Stimulated activated CD8-positive, alpha-beta memory T cell treated with anti-CD3 and anti-CD28 coated beads, Interleukin-12 subunit alpha, Interleukin-12 subunit beta, amount 100 ng/mL, for 1 hour (primary cell): ENCODE data around the gene PDIK1L.

Source experiments
- DNase-seq: peaks from one replicate; pipeline ENCODE4 v3.0.0-alpha.2; 2020; ENCODE audit warnings: low read depth

The PDIK1L gene

DNA sequence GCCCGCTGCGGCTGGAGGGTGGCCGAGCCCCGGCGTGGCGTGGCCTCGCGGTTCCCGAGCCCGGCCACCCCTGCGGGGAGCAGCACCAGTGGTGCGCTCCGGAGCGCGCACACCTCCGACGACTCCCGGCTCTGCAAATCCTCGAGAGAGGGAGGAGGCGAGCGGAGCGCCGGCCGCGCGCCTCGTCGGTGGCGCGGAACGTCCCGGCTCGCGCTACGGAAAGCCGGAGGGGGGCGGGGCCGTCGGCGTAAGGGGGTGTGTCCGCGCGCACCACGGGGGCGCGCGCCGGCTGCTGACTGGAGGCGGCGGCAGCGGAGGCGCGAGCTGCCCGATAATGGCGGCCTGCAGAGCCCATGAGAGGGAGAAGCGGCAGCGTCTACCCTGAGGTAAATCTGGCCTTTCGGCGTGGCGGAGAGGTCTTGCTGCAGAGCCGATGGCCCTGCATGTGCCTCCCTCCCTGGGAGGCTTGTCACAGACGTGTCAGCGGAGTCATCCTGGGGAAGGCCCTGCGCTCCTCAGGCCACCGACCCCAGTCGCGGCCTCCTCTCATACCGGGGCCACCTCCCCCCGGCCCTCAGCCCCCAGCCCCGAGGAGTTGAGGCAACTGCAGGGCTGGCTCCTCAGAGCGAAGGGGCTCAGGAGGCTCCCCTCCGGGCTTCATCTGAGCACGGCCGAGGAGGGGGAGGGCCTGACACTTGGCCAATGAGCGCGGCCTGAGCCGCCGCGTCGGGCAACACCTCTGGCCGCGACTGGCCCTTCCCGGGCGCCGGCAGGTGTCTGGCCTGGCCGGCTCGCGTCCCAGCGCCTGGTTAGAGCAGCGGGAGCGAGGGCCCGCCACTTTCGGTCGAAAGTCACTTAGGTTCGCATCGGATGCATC, at the start of gene PDIK1L:
Gene PDIK1L (plus strand): TSS at position 295 of the 877 bp plus-strand sequence. CDS start 2,485 bp downstream, outside the sequence.
- peak; percentile 89 for DNase-seq

DNA sequence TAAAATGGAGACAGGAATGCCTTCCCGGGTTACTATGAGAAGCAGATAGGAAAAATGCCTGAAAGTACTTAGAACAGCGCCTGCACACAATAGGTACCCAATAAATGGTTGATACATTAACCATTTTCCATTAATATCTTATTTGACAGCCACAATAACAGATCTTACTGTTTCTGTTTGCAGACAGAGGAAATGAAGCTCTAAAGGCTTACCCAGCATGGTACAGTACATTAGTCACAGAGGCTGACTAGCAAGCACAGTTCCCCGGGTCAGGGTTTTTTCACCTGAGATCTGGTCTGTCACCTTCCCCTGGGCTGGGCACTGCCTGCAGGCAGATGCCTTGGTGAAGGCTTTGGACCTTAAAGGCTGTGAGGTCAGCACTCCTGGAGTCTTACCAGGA, 47.1 kb upstream of the PDIK1L start:
- no peak for DNase-seq

DNA sequence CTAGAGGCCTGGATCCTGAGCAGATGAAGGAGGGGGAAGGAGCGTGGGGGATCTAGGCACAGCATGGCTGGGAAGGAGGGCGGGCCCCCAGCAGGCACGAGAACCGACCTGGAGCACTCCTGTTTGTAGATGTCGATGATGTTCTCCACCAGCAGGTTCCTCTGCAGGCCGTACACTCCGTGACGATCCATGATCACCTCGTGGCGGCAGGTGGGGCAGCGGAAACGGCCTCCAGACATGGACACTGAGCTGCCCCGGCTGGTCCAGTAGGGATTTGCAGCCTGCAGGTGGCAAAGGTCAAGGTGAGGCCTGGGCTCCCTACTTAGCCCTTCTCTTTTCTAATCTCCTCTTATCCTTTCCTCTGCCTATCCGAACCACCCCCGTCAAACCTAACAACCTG, 45.5 kb upstream of the PDIK1L start:
- no peak for DNase-seq

DNA sequence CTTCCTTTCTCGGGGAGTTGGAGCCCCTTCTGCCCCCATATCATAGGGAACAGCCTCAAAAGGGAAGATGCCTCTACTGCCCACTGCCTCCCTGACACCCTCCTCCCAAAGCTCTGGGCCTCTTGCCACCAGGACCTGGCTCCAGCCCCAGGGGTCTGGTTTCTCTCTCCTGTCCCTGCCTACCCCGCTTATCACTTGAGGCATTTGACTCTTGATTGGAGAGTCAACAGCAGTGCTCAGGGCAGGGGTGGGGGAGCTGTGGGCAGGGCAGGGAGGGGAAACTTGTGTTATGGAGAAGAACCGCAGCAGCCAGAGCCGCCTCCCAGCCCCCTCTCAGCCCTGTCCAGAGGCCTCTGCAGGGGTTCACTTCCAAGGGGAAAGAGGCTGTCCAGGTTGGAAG, 44.8 kb upstream of the PDIK1L start:
- no peak for DNase-seq

DNA sequence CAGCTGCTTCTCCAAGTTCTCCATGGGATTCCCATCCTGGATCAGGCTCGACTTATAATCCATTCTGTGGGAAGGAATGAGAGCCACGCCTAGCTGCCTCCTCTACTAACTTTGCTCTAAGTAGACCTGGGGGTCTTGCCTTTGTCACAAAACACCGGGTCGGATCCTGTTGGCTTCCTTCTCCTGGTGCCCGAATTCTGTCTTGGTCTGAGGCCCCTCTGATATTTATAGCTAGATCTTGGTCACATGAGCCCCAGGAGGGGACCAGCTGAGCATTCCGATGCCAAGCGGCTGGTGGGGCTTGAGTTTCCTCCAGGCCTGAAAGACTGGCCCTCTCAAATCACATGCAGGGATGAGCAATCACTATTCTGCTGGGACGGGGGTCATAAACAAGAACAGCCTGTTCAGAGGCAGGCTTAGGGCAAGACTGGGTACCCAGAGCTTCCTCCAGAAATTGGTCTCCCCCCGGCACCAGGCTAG, 44.2 kb upstream of the PDIK1L start, which contains the start of gene TRIM63:
Gene TRIM63 (minus strand): TSS at position 199 of the 480 bp plus-strand sequence. CDS start 136 bp downstream, at position 63.
- no peak for DNase-seq

DNA sequence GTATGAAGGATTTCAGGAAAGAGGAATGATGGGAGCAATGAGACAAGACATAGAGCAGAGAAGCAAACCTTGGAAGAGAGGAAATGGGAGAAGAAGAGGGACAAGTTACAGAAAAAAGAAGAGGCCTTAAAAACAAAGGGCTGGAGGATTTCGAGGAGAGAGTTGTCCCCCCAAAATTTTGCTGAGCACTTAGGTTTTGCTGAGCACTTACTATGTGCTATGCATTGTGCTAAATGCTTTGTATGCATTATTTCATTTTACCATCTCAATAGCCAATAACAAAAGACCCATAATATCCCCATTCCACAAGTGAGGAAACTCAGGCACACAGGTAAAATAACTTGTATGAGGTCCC, 41.7 kb upstream of the PDIK1L start:
- no peak for DNase-seq

DNA sequence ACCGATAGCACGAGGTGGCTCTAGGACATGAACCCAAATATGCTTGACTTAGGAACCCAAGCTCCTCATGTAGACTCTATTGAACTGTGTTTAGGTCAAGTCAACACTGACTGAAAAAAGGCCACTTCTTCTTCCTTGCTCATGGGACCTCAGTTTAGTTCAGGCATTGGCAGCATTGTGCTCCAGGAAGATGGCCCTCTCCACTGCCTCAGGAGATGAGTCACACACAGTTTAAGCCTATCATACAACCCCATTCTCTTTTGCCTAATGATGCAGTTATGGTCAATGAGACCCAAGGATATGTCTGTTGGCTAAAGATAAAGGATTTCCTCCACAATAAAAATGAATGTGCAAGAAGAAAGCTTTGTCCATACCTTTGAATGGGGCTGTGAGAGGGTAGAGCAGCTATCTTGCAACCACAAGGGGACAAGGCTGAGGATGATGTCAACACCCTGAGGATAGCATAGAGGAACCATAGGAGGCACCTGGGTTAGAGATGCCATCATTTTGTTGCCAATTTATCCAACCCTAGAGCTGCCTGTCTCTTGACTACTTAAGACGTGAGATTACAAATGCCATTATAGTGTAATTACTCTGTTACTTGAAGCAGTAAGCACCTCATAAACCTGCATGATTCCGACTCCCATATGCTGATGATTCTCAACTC, 41.2 kb upstream of the PDIK1L start:
- DNase-seq = no peak

DNA sequence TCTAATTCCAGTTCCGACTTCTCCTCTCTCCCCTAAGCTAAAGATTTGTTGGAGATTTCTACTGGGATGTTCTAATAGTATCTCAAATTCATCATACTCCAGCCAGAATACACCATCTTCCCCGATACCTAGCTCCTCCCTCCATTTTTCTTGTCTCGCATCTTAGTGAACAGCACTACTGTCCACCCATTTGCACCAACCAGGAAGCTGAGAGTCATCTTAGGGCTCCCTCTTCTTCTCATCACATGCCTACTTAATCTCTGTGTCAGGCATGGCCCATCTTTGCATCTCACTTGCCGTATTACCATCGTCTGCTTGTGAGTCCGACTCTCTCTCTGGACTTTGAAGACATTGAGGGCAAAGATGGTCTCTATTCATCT, 40.7 kb upstream of the PDIK1L start:
- no peak for DNase-seq

DNA sequence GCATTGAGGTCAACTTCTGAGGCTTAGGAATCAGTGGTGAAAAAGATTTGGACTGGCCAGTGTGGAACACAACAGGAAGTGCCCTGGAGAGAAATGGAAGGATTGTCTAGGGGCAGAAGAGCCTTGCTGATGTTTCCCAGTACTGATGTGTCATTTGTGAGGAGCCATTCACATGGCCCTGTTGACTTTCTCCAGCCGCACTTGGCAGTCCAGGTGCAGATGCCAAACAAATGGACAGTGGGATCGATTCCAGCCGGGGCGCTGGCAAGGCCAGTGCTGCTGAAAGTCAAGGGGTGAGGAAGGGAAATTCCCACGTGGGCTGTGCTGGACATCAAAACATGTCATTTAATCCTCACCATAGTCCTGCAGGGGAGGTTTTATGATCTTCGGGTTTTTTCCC, 39.3 kb upstream of the PDIK1L start:
- DNase-seq = no peak

DNA sequence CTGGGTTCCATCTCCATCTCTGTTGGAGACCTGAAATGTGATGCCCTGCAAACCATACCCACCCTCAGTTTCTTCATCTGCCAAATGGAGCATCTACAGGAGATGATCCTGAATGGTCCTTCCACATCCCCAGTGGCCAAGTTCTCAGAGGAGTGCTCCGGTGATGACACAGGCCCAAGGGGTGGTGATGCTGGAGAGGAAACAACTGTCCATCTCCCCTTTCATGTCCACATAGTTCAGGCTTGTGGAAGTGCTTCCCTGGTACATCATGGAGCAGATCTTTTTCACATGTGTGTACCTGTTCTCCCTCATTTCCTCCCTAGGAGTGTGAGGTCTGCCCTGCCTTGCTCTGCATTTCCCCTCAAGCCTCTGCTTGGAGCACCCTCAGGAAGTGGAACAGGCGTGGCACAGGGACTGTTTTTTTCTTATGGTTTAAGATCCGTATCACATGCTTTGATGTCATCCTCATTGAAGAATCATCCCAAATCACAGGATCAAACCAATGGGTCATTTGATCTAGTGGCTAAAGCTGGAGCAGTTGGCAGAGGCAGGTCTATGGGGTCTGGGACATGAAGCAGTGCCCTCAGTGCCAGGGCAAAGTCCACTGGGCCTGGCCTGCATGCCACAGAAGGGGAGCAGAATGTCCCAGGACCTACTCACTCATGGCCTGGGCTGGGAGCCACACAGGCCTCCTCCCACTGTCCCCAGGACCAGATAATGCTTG, 36.0 kb upstream of the PDIK1L start:
- DNase-seq = no peak

DNA sequence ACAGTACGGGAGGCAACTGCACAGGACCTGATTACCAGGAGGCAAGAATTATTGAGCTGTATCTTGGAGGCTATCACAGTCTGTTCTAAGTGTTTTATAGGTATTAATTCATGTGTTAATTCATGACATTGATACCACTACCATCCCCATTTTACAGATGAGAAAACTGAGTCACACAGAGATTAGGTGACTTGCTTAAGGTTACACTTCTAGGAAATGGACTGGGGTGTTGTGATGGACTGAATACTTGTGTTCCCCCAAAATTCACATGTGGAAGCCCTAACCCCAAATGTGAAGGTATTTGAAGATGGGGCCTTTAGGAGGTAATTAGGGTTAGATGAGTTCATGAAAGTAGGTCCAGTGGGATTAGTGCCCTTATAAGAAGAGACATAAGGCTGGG, 34.1 kb upstream of the PDIK1L start:
- no peak for DNase-seq

DNA sequence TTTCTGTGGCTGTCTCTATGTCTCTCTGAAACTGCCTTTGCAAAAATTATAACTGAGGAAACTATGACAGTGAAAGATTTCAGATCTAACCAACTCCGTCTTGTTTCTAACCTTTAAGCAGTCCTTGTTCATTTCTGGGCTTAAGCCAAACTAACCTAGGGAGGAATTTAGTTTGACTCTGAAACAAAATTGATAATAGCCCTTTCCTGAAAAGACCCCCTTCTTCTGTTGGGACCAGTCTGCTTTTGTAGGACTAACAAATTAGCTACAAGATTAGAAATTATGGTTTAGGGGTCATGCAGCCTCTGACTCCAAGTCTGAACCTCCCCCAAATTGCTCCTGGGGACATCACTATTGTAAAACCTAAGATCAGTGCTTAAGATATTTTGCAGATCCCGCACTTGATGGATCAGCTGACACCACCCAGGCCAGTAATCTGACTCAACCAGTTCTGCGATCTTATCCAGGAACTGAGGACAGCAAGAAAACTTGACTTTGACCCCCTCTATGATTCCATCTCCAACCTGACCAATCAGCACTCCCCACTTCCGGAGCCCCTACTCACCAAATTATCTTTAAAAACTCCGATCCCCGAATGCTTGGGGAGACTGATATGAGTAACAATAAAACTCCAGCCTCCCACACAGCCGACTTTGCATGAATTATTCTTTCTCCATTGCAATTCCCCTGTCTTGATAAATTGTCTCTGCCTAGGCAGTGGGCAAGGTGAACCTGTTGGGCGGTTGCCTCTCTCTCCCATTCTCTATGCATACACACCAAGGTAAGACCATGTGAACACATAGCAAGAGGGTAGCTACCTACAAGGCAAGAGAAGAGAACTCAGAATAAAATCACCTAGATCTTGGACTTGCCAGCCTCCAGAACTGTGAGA, 33.1 kb upstream of the PDIK1L start:
- DNase-seq = no peak

DNA sequence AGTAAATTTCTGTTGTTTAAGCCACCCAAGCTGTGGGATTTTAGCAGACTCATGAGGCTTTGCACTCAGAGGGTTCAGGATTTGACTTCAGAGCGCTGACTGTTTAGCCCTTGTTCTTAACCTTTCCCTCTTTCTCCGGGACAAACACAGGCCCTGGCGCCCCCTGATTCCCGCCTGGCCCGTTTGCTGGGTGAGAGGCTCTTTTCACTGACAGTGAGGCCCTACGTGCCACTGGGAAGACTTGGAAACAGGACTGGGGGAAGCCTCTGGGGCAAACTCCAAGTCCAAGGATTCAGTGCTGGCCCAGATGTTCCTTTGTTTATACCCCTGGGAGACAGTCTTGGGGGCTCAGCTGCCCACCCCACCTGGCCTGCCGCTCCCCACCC, 32.5 kb upstream of the PDIK1L start:
- DNase-seq = no peak

DNA sequence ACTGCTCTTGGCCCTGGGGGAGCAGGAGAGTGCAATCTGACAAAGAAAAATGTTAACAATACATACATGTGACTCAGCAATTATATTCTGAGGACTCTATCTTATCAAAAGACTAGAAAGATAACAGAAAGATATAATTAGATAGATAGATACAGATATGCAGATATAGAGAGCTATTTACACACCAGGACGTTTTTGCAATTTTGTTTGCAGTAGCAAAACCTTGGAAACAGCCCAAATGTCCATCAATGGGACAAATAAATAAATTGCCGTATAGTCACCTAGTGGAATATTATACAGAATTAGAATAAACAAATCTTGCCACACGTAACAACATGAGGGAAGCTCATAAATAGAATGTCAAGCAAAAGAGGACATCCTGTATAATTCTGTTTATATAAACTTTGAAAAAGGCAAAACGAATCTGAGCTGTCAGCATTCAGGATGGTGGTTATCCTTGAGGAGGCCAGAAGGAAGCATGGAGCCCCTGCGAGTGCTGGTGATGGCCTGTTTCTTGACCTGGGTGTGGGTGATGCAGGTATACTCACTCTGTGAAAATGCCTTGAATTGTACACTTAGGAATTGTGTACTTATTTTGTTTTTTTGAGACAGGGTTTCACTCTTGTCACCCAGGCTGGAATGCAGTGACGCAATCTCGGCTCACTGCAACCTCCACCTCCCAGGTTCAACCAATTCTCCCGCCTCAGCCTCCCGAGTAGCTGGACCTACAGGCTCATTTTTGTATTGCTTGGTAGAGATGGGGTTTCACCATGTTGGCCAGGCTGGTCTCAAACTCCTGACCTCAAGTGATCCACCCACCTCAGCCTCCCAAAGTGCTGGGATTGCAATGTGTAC, 31.4 kb upstream of the PDIK1L start:
- DNase-seq = no peak

DNA sequence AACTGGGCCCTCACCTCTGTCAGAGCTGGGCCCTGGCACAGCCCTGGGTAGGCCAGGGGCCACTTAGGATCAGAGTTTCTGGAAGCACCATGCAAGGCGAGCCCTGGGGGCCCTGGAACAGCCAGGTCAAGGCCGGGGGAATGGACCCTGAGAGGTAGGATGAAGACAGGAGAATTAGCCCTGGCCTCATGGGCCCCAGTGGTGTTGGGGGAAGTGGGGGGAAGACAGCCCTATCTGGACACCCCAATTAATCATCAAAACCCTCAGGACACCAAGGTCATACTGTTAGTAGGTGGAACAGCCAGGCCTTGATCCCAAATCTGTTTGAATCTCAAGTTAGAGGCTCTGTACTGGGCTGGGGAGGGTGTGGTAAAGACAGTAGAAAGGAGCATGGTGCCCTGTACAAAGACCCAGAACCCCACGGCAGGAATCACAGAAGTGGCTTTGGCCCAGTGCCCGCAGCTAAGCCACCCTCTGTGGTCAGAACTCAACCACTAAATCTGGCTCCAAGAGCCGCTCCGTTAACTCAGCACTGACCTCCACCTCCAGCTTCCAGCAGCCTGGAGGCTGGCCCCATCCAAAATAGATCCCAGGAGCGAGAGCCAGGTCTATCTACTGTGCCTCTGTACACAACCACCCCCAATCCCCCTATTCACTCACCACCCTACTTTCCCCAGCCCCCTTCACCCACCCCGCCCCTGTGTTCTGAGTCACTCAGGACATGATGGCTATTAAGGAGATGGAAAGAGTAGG, 30.2 kb upstream of the PDIK1L start:
- no peak for DNase-seq

DNA sequence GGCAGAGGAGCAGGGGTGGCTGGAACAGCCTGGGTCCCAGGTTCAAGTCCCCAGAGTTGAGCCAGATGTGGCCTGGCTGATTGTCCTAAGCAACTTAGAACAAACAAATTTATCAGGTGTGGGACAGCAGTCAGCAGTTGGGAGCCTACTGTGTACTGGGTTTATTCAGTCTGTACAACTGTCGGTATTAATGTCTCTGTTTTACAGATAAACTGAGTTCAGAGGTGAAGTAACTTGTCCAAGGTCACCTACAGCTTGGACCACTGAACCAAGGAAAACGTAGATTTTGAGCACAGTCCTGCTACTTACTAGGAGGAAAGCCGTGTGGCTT, 29.6 kb upstream of the PDIK1L start:
- DNase-seq = no peak

DNA sequence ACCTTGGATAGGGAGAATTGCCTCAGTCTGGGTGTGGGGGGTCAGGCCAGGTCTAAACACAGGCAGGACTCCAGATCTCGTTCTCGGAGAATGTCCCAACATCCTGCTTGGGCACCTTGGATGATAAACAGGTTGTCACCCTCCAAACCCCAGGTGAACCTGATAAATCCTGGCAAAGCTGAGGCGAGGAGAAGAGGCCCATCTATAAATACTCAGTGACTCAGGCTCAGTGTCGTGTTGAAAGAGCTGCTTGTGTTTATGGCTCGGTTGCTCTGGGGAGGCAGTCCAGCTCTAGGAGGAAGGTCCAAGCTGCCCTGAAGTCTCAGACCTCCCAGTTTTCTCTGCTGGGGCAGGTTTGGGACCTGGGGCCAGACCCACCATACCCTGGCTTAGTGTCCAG, 28.4 kb upstream of the PDIK1L start:
- no peak for DNase-seq

DNA sequence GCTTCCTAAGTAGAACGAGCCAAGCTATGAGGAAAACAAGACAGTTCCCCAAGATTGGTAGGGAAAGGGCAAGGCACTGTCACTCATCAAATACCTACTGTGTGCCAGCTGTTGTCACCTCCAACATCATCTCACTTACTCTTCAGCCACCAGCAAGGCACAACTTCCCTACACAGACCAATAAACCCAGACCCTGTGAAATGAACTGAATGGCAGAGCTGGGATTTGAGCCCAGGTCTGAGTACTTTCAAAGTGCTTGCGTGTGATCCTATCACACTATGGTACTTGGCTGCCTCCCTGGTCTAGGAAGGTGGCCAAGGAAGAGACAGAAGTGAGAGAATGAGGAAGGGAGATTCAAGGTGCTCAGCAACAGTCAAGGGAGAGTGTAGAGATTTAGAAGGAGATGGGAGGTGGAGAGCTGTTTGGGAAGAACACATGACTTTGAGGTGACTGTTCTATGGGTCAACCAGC, 27.5 kb upstream of the PDIK1L start:
- DNase-seq = no peak

DNA sequence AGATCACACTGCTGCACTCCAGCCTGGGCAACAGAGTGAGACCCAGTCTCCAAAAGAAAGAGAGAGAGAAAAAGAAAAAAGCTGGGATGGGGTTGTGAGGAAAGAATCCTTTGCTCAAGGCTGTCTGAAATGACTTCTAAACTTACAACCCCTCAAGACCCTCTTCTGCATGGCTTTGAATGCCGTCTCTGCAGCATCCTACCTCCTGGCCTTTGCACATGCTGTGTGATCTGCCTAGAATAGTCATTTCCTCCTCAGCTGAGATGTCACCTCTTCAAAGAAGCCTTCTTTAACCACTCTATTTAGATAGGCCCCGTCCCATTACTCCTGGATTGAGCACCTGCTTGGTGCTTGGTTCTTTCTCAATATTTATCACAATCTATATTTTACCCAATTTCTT, 26.8 kb upstream of the PDIK1L start:
- DNase-seq = no peak

DNA sequence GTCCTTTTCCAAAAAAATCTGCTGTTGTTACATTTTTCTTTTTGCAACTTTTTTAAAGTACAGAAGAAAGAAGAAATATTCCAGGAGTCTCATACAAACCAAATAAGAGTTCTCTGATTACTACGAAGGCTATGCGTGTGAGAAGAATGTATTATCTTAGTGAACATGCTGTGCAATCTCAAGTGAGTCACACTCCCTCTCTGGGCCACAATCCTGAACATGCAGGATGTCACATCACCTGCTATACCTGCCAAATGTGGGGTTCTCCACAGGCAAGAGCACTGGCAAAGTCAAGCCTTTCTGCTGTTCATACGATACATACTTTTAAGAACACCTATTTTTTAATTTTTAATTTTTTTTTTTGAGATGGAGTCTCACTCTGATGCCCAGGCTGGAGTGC, 22.5 kb upstream of the PDIK1L start:
- DNase-seq = no peak
